GM12872 (cell line): ENCODE data around the gene SACS.

Experiments used
- CTCF ChIP-seq: IDR thresholded peaks from 3 replicates; pipeline ENCODE4 v1.5.1; 2011; ENCODE audit warnings: low read depth, mild to moderate bottlenecking, low read length, moderate library complexity; ENCODE audit not compliant: insufficient read depth

SACS gene

GRCh38 chr13:23418776-23419683 is 14.5 kb downstream of the SACS start:
- TF ChIP-seq CTCF: no peak

GRCh38 chr13:23414682-23415081 is 18.8 kb downstream of the SACS start:
- TF ChIP-seq CTCF: no peak

- TF ChIP-seq CTCF: no peak
These were observed 21.8 kb downstream of the SACS start for GRCh38 chr13:23411706-23412105.

- no peak for TF ChIP-seq CTCF
These were observed 22.3 kb downstream of the SACS start for GRCh38 chr13:23411220-23411619.

- no peak for TF ChIP-seq CTCF
These were observed 25.5 kb downstream of the SACS start for GRCh38 chr13:23408026-23408425.

- TF ChIP-seq CTCF: no peak
These were observed 34.2 kb downstream of the SACS start for GRCh38 chr13:23399347-23399746.

GRCh38 chr13:23394821-23395220 is 38.7 kb downstream of the SACS start:
- TF ChIP-seq CTCF: no peak
